K562 (cell line): ENCODE measurements around the gene CRADD. TPM values are rescaled to one million over a fixed set of nuclear protein-coding genes. Genes with fewer than 3 reads are reported as not detected.

Source experiments
- ARID3B ChIP-seq: fragments of 250-450 bp; sonication (Bioruptor Pico); IDR thresholded peaks from 2 replicates; pipeline ENCODE4 v1.4.0; 2020; ENCODE audit warnings: borderline replicate concordance
- BDP1 ChIP-seq: IDR thresholded peaks from 3 replicates; pipeline ENCODE4 v1.6.1; 2011; ENCODE audit not compliant: insufficient read length, insufficient read depth
- EZH2 ChIP-seq: IDR thresholded peaks from 2 replicates; pipeline ENCODE4 v1.6.1; 2012; ENCODE audit warnings: low read depth, mild to moderate bottlenecking, inconsistent platforms, low read length, borderline replicate concordance
- GTF2E2 ChIP-seq: fragments of 200-800 bp; sonication (Bioruptor generic); IDR thresholded peaks from 2 replicates; pipeline ENCODE4 v1.6.1; 2016; ENCODE audit warnings: missing genetic modification characterization, missing compliant biosample characterization
- L3MBTL2 ChIP-seq: fragments of 450-650 bp; IDR thresholded peaks from 2 replicates; pipeline ENCODE4 v1.6.1; 2016; ENCODE audit warnings: mild to moderate bottlenecking, moderate library complexity
- MTA1 ChIP-seq: fragments of 450-650 bp; IDR thresholded peaks from 2 replicates; pipeline ENCODE4 v1.6.1; 2017; ENCODE audit warnings: borderline replicate concordance
- MTA2 ChIP-seq: fragments of 450-650 bp; IDR thresholded peaks from 2 replicates; pipeline ENCODE4 v1.6.1; 2016; ENCODE audit warnings: low read depth
- SMC3 ChIP-seq: conservative IDR thresholded peaks from 2 replicates; pipeline ENCODE4 v1.6.1; 2011; ENCODE audit warnings: low read depth, low read length, improper control_type of control experiment; ENCODE audit not compliant: insufficient read depth
- STAT6 ChIP-seq: sonication (generic); formaldehyde crosslinking; IDR thresholded peaks from 2 replicates; pipeline ENCODE4 v1.8.1; 2023; ENCODE audit warnings: mild to moderate bottlenecking, missing genetic modification reagents
- TFE3 ChIP-seq: fragments of 450-650 bp; formaldehyde crosslinking; IDR thresholded peaks from 2 replicates; pipeline ENCODE4 v1.4.0; 2020; ENCODE audit warnings: mild to moderate bottlenecking, mixed read lengths
- TRIM28 ChIP-seq: fragments of 450-650 bp; IDR thresholded peaks from 2 replicates; pipeline ENCODE4 v1.6.1; 2017
- ZNF75A ChIP-seq: fragments of 450-650 bp; formaldehyde crosslinking; IDR thresholded peaks from 2 replicates; pipeline ENCODE4 v1.4.0; 2020; ENCODE audit warnings: mild to moderate bottlenecking
- ZNF766 ChIP-seq: fragments of 200-800 bp; sonication (Bioruptor generic); conservative IDR thresholded peaks from 2 replicates; pipeline ENCODE4 v1.6.1; 2016; ENCODE audit warnings: missing genetic modification characterization, missing compliant biosample characterization
- polyA plus RNA-seq, 8 experiments: library from polyadenylated mRNA; depleted of rRNA in 4 of 8; stranded (reverse) in 5 of 8; unstranded in 3 of 8; fragments of >200 nt; fragmentation: Nextera tagmentation in 2 of 8; fragmentation: Illumina TruSeq in 1 of 8; extraction: Ambion mirVana in 2 of 8; extraction: Trizol in 1 of 8; gene quantifications; 2 replicates each; pipeline versions ENCODE4 v1.2.1 to v1.2.3, GENCODE V29; 2011 to 2014; ENCODE audit warnings: inconsistent platforms in 1 of 8, missing spikeins in 1 of 8
- total RNA-seq, 7 experiments: library from RNA; depleted of rRNA in 6 of 7; stranded (reverse); fragments of >200 nt in 6 of 7; fragmentation: Illumina TruSeq in 2 of 7; extraction: Trizol in 2 of 7; gene quantifications; 2 replicates each; pipeline versions ENCODE4 v1.2.1 to v1.2.3, GENCODE V29; 2011 to 2021; ENCODE audit warnings: low replicate concordance in 1 of 7
- TF ChIP-seq, protein P1 (sequence below): fragments of 450-650 bp; formaldehyde crosslinking; conservative IDR thresholded peaks from 2 replicates; pipeline ENCODE4 v1.4.0; 2022; ENCODE audit warnings: mild to moderate bottlenecking, missing genetic modification characterization
- TF ChIP-seq, protein P2 (sequence below): fragments of 450-650 bp; IDR thresholded peaks from 2 replicates; pipeline ENCODE4 v1.6.1; 2016; ENCODE audit warnings: low read depth, mild to moderate bottlenecking, moderate library complexity
- TF ChIP-seq, protein P3 (sequence below): IDR thresholded peaks from 2 replicates; pipeline ENCODE4 v1.6.1; 2016; ENCODE audit warnings: missing genetic modification characterization, missing compliant biosample characterization

The CRADD gene
- total and polyA plus RNA-seq, 9 of the 15 experiments (the other 6 are each of a cell fraction or from before 2014, with no cell fraction given) = 20.5 to 41.1 (median 25.9) TPM

GRCh38 chr12:93938317-93938716, 261.1 kb downstream of the CRADD start (continued):
- TF ChIP-seq STAT6 (CRISPR knock-in tag) (no peak), MTA2 (peak; percentile 57; the same call in 1 of the 2 replicates), ZNF75A (CRISPR knock-in tag) (no peak), GTF2E2 (no peak), TRIM28 (no peak), EZH2 (no peak), L3MBTL2 (peak; percentile 89), SMC3 (no peak), BDP1 (no peak), TFE3 (CRISPR knock-in tag) (0 out of 2 replicates have a peak, but pooled peaks have one; percentile 22), MTA1 (0 out of 2 replicates have a peak, but pooled peaks have one; percentile 49), ARID3B (CRISPR knock-in tag) (no peak), ZNF766 (CRISPR knock-in tag) (peak; percentile 95)
- TF ChIP-seq, protein P1, sequence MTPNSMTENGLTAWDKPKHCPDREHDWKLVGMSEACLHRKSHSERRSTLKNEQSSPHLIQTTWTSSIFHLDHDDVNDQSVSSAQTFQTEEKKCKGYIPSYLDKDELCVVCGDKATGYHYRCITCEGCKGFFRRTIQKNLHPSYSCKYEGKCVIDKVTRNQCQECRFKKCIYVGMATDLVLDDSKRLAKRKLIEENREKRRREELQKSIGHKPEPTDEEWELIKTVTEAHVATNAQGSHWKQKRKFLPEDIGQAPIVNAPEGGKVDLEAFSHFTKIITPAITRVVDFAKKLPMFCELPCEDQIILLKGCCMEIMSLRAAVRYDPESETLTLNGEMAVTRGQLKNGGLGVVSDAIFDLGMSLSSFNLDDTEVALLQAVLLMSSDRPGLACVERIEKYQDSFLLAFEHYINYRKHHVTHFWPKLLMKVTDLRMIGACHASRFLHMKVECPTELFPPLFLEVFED (CRISPR knock-in tag) = no peak
- TF ChIP-seq, protein P2, sequence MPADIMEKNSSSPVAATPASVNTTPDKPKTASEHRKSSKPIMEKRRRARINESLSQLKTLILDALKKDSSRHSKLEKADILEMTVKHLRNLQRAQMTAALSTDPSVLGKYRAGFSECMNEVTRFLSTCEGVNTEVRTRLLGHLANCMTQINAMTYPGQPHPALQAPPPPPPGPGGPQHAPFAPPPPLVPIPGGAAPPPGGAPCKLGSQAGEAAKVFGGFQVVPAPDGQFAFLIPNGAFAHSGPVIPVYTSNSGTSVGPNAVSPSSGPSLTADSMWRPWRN = peak; percentile 72
- TF ChIP-seq, protein P3, sequence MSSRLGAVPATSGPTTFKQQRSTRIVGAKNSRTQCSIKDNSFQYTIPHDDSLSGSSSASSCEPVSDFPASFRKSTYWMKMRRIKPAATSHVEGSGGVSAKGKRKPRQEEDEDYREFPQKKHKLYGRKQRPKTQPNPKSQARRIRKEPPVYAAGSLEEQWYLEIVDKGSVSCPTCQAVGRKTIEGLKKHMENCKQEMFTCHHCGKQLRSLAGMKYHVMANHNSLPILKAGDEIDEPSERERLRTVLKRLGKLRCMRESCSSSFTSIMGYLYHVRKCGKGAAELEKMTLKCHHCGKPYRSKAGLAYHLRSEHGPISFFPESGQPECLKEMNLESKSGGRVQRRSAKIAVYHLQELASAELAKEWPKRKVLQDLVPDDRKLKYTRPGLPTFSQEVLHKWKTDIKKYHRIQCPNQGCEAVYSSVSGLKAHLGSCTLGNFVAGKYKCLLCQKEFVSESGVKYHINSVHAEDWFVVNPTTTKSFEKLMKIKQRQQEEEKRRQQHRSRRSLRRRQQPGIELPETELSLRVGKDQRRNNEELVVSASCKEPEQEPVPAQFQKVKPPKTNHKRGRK (tag) = no peak
